NCI-H2107 treated with DMSO at 0.1 percent for 48 hours (cell line): ENCODE results near the gene SAMSN1.

Experiments used
- DNase-seq: peaks from one replicate; lab custom pipeline; 2025; ENCODE audit not compliant: unreplicated experiment; lab: John Stamatoyannopoulos, UW

SAMSN1 gene

GRCh38 chr21:14487490-14488432 lies 58.4 kb downstream of the SAMSN1 start:
- no peak for DNase-seq

GRCh38 chr21:14486869-14487268 lies 59.2 kb downstream of the SAMSN1 start:
- DNase-seq: no peak

- DNase-seq: no peak
Measured at GRCh38 chr21:14484188-14485009, 61.7 kb downstream of the SAMSN1 start.

- DNase-seq: no peak
Measured at GRCh38 chr21:14483296-14483695, 62.8 kb downstream of the SAMSN1 start.

- no peak for DNase-seq
Measured at GRCh38 chr21:14482165-14482564, 64.0 kb downstream of the SAMSN1 start.

GRCh38 chr21:14480411-14481031 lies 65.6 kb downstream of the SAMSN1 start:
- no peak for DNase-seq

GRCh38 chr21:14479241-14479786 lies 66.8 kb downstream of the SAMSN1 start:
- no peak for DNase-seq

GRCh38 chr21:14477841-14478240 lies 68.3 kb downstream of the SAMSN1 start:
- DNase-seq: no peak

- no peak for DNase-seq
Measured at GRCh38 chr21:14477133-14477532, 69.0 kb downstream of the SAMSN1 start.

- no peak for DNase-seq
Measured at GRCh38 chr21:14474995-14475394, 71.1 kb downstream of the SAMSN1 start.

- DNase-seq: no peak
Measured at GRCh38 chr21:14469641-14470040, 76.5 kb downstream of the SAMSN1 start.

GRCh38 chr21:14466715-14467114 lies 79.4 kb downstream of the SAMSN1 start:
- DNase-seq: no peak

- DNase-seq: no peak
Measured at GRCh38 chr21:14457762-14458161, 88.4 kb downstream of the SAMSN1 start.

- no peak for DNase-seq
Measured at GRCh38 chr21:14456911-14457310, 89.2 kb downstream of the SAMSN1 start.

GRCh38 chr21:14454016-14455009 lies 91.8 kb downstream of the SAMSN1 start:
- DNase-seq: no peak

- DNase-seq: no peak
Measured at GRCh38 chr21:14453339-14454015, 92.6 kb downstream of the SAMSN1 start.

GRCh38 chr21:14452727-14453241 lies 93.3 kb downstream of the SAMSN1 start:
- no peak for DNase-seq

GRCh38 chr21:14452031-14452726 lies 93.9 kb downstream of the SAMSN1 start:
- no peak for DNase-seq

- DNase-seq: no peak
Measured at GRCh38 chr21:14451546-14451945, 94.6 kb downstream of the SAMSN1 start.
